Measurements from ENCODE around the gene CELSR3. TPM values are rescaled to one million over a fixed set of nuclear protein-coding genes. Genes with fewer than 3 reads are reported as not detected.
A peak's percentile ranks its signal among the peaks of the same experiment; 100 is the strongest.

CELSR3 gene
- total RNA-seq, 1 donor from 2014 or later, result 9.8 TPM

DNA sequence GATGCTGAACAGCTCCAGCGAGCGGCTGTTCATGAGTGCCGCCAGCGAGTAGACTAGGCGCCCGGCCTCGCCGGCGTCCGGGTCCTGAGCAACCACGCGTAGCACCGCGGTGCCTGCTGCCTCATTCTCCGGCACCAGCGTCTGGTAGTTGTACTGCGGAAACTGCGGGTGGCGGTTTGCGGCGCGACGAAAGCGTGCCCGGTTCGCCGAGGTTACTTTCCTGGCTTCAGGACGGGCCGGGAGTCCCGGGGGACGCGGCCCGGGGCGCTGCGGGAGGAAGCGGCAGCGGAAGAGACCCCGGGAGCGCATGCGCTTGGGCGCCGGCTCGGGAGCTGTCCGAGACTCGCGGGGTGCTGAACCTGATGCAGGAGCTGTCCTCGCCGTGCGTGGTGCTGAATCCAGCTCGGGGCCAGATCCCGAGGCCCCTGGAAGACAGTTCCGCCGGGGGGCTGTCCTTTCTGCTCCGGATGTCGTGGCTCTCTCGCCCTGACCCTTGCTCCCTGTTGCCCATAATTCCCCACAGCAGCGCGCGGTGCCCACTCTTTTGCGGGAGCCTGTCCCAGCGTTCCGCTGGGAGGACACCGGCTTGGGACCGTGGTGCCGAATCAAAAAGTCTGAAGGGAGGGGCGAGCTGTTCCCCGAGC lies 1.1 kb downstream of the CELSR3 start:
- no peak overlapping the region for H3K27ac Mint-ChIP-seq

GRCh38 chr3:48660800-48661400 lies 1.8 kb downstream of the CELSR3 start:
- peaks cover 9% of the 10 kb centered on the region for H3K27me3 Mint-ChIP-seq
- peaks cover 4% of the 10 kb centered on the region for H3K9me3 Mint-ChIP-seq
- peaks cover 5% of the 10 kb centered on the region for H3K36me3 Mint-ChIP-seq
- no peak for TF ChIP-seq CTCF (conservative IDR thresholded peaks at IDR 0.05)
- no peak overlapping the region for H3K27ac Mint-ChIP-seq
- H3K4me3 Mint-ChIP-seq, result no peak overlapping the region
- no peak for DNase-seq (ENCODE audit: extremely low spot score, unreplicated experiment)
- H3K4me1 Mint-ChIP-seq (ENCODE audit: unreplicated experiment), result peaks cover 11% of the 10 kb centered on the region

More for the DNA sequence above, 1.1 kb downstream of the CELSR3 start:
- H3K4me3 Mint-ChIP-seq, result peak overlapping the region; percentile 79
- peaks cover 4% of the 10 kb centered on the region for H3K9me3 Mint-ChIP-seq
- DNase-seq (ENCODE audit: extremely low spot score, unreplicated experiment), result peak; percentile 87
- H3K36me3 Mint-ChIP-seq, result peaks cover 5% of the 10 kb centered on the region
- TF ChIP-seq CTCF (conservative IDR thresholded peaks at IDR 0.05), result no peak
- H3K4me1 Mint-ChIP-seq (ENCODE audit: unreplicated experiment), result peaks cover 11% of the 10 kb centered on the region
- peaks cover 9% of the 10 kb centered on the region for H3K27me3 Mint-ChIP-seq

DNA sequence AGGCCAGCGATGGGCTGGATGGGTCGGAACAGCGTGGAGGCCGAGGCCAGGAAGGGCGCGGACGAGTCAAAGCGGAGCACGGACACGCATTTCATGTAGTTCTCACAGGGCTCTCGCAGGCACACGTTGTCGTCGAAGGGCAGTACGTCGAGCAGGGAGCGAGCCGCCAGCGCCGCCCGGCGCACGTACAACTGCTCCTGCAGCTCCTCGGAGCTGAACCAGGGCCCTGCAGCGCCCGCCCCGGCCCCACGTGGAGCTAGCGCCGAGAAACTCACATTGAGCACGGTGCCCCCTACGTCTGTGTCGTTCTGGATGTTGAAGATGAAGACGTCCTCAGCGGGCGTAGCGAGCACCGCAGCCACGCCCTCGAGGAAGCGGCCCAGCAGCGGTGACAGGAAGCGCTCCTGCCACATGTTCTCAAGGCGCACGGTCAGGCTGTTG lies 5.8 kb downstream of the CELSR3 start:
- peaks cover 5% of the 10 kb centered on the region for H3K36me3 Mint-ChIP-seq

GRCh38 chr3:48656061-48656840 lies 6.4 kb downstream of the CELSR3 start:
- Mint-ChIP-seq H3K27ac (no peak overlapping the region), H3K36me3 (peaks cover 5% of the 10 kb centered on the region), H3K9me3 (peaks cover 4% of the 10 kb centered on the region), H3K4me3 (no peak overlapping the region), H3K27me3 (no peaks in the 10 kb centered on the region), H3K4me1 (ENCODE audit: unreplicated experiment) (no peaks in the 10 kb centered on the region)
- TF ChIP-seq CTCF (conservative IDR thresholded peaks at IDR 0.05), result peak; percentile 85
- DNase-seq (ENCODE audit: extremely low spot score, unreplicated experiment), result no peak

More for the DNA sequence above, 5.8 kb downstream of the CELSR3 start:
- Mint-ChIP-seq H3K27me3 (no peaks in the 10 kb centered on the region), H3K9me3 (peaks cover 4% of the 10 kb centered on the region), H3K4me3 (peak overlapping the region; percentile 34), H3K27ac (no peak overlapping the region), H3K4me1 (ENCODE audit: unreplicated experiment) (no peaks in the 10 kb centered on the region)
- DNase-seq (ENCODE audit: extremely low spot score, unreplicated experiment), result no peak
- no peak for TF ChIP-seq CTCF (conservative IDR thresholded peaks at IDR 0.05)

DNA sequence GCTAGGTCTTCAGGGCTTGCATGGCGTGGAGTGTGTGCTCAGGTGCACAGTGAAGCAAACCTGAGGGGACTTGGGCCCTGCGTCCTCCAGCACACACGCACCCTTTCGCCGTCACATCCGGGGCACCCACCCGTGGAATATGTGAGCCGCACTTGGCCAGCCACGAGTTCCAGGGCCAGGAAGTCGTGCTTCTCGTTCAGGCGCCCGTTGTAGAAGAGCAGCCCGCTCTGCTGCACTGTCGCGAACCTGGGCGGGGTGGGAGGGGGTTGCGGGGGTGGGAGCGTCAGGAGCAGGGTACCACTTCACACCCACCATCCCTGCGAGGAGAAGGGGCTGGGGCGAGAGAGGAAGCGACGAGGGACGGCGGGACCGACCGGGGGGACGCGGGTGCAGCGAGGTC lies 7.1 kb downstream of the CELSR3 start:
- Mint-ChIP-seq H3K36me3 (peaks cover 5% of the 10 kb centered on the region), H3K4me3 (peak overlapping the region; percentile 70), H3K27me3 (no peaks in the 10 kb centered on the region), H3K27ac (no peak overlapping the region), H3K4me1 (ENCODE audit: unreplicated experiment) (no peaks in the 10 kb centered on the region), H3K9me3 (peaks cover 4% of the 10 kb centered on the region)
- TF ChIP-seq CTCF (conservative IDR thresholded peaks at IDR 0.05), result no peak
- DNase-seq (ENCODE audit: extremely low spot score, unreplicated experiment), result no peak

All from type B pancreatic cell (in vitro differentiated cells).